Measurements from ENCODE around the gene TUFT1. TPM values are rescaled to one million over a fixed set of nuclear protein-coding genes. Genes with fewer than 3 reads are reported as not detected.
"Not testable (repeated sequence)": the region's sequence is repeated elsewhere in the genome, so short reads cannot be mapped to it uniquely, and the experiment has no call there.

Gene TUFT1
- total and polyA plus RNA-seq, 8 donors: 1.2 to 30.4 (median 12.3) TPM

DNA sequence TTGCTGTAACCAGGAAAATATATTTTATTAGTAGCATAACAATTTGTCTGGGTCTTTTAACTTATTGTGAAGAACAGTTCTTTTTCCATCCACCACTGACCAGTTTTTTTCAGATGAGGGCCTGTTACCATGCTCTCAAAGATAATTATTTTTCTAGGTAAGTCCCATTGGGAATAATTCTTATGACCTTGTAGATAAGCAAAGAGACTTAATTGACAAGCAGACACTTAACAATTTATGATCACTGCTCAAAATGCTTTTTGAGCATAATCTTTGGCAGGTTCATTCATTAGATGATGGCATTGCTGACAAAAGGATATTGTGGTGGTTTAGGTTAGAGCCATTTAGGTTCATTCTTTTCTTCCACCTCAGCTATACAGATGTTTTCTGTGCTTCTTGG is 78.4 kb downstream of the TUFT1 start:
- Histone ChIP-seq H3K27me3 (no peaks in the 10 kb centered on the region), H3K4me1 (peaks cover 29 to 88% (median 63%) of the 10 kb centered on the region in 4 donors), H3K9me3 (no peaks in the 10 kb centered on the region), H3K36me3 (no peaks in the 10 kb centered on the region), H3K4me3 (no peak overlapping the region), H3K27ac (peak overlapping the region in 2 of 5 donors; percentile 69 to 79)
- intact Hi-C loops (cut with DNase I; ENCODE audit: low total_unique reads): no loop called here
- no peak for DNase-seq
- TF ChIP-seq, protein P1, sequence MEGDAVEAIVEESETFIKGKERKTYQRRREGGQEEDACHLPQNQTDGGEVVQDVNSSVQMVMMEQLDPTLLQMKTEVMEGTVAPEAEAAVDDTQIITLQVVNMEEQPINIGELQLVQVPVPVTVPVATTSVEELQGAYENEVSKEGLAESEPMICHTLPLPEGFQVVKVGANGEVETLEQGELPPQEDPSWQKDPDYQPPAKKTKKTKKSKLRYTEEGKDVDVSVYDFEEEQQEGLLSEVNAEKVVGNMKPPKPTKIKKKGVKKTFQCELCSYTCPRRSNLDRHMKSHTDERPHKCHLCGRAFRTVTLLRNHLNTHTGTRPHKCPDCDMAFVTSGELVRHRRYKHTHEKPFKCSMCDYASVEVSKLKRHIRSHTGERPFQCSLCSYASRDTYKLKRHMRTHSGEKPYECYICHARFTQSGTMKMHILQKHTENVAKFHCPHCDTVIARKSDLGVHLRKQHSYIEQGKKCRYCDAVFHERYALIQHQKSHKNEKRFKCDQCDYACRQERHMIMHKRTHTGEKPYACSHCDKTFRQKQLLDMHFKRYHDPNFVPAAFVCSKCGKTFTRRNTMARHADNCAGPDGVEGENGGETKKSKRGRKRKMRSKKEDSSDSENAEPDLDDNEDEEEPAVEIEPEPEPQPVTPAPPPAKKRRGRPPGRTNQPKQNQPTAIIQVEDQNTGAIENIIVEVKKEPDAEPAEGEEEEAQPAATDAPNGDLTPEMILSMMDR (IDR thresholded peaks at IDR 0.05): no peak
- TF ChIP-seq POLR2AphosphoS5 (IDR thresholded peaks at IDR 0.05) (no peak), EP300 (IDR thresholded peaks at IDR 0.05) (no peak)

- Histone ChIP-seq H3K4me1 (peaks cover 27 to 83% (median 57%) of the 10 kb centered on the region in 4 donors), H3K27ac (peak overlapping the region; percentile 2 to 79 (median 69))
- DNase-seq; H3K36me3 ChIP-seq; H3K4me3 ChIP-seq; H3K27me3 ChIP-seq; H3K9me3 ChIP-seq; intact Hi-C loops (cut with DNase I; ENCODE audit: low total_unique reads): not testable (repeated sequence)
- 78 to 81% (median 80%) methylated on average over 6 of the region's 6 CpGs for WGBS, 5 donors
Observed at GRCh38 chr1:151618996-151619395, 78.9 kb downstream of the TUFT1 start.

DNA sequence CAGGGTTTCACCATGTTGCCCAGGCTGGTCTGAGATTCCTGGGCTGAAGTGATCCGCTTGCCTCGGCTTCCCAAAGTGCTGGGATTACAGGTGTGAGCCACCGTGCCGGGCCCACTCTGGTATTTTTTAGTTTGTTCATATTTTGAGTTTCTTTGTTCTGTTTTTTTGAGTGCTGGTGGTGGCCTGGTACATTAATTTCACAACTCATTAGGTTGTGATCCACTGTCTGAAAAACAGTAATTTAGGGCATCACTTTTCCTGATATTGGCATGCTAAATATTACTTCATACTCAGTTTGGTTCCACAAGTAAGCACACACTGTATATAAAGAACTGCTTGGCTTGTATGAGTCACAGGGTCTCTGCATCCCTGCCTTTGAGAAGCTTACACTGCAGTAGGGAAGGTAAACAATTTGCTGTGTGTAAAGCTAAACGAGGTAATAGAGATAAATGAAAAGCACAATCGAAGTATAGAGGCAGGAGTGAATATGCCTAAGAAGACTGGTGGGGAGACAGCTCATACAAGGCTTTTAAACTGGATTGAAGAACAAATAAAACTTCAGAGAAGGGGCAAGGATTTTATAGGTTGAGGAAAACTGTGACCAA is 79.5 kb downstream of the TUFT1 start:
- peaks cover 27 to 79% (median 52%) of the 10 kb centered on the region in 4 donors for H3K4me1 ChIP-seq
- intact Hi-C loops (cut with DNase I; ENCODE audit: low total_unique reads): no loop called here
- peak in 1 of 2 donors; percentile 68 for DNase-seq
- no peaks in the 10 kb centered on the region for H3K27me3 ChIP-seq
- H3K27ac ChIP-seq: peak overlapping the region; percentile 23 to 79 (median 69)
- H3K4me3 ChIP-seq: no peak overlapping the region
- TF ChIP-seq POLR2AphosphoS5 (IDR thresholded peaks at IDR 0.05) (peak in 1 of 3 donors; percentile 39), EP300 (IDR thresholded peaks at IDR 0.05) (no peak)
- H3K9me3 ChIP-seq: no peaks in the 10 kb centered on the region
- WGBS, 5 donors: 50 to 65% (median 56%) methylated on average over 6 of the region's 6 CpGs
- no peaks in the 10 kb centered on the region for H3K36me3 ChIP-seq

GRCh38 chr1:151620286-151620685 is 80.2 kb downstream of the TUFT1 start:
- Histone ChIP-seq H3K27me3 (no peaks in the 10 kb centered on the region), H3K27ac (peak overlapping the region in 4 of 5 donors; percentile 50 to 79 (median 71)), H3K36me3 (no peaks in the 10 kb centered on the region), H3K4me3 (no peak overlapping the region), H3K9me3 (no peaks in the 10 kb centered on the region), H3K4me1 (peaks cover 27 to 78% (median 51%) of the 10 kb centered on the region in 4 donors)
- peak in 1 of 2 donors; percentile 38 for DNase-seq
- no peak for TF ChIP-seq POLR2A (IDR thresholded peaks at IDR 0.05)
- TF ChIP-seq, protein P1 (IDR thresholded peaks at IDR 0.05): no peak
- TF ChIP-seq EP300 (IDR thresholded peaks at IDR 0.05): no peak
- TF ChIP-seq POLR2AphosphoS5 (IDR thresholded peaks at IDR 0.05): no peak
- 35 to 44% (median 40%) methylated on average over 2 of the region's 2 CpGs for WGBS, 5 donors
- intact Hi-C loops (cut with DNase I; ENCODE audit: low total_unique reads): no loop called here

DNA sequence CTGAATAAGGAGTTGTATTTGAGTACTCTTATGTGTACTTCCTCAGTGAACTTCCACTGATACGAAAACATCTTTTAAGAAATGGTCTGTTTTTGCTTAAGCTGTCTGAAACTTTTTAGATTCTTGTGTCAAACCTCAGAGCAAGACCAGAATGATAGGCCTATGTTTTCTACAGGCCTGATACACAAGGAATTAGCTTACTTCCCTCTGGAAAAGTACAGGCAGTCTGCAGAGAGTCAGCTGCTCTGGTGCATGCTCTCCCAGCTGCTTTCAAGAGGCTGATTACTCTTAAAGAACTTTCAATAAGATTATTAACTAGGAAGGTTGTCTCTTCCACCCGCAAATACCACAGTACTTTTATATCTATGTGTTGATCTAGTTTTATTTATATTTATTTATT is 81.2 kb downstream of the TUFT1 start:
- Histone ChIP-seq H3K9me3 (no peaks in the 10 kb centered on the region), H3K27me3 (no peaks in the 10 kb centered on the region), H3K36me3 (no peaks in the 10 kb centered on the region), H3K4me3 (no peak overlapping the region), H3K27ac (peak overlapping the region in 4 of 5 donors; percentile 50 to 79 (median 71)), H3K4me1 (peaks cover 27 to 67% (median 48%) of the 10 kb centered on the region in 4 donors)
- peak in 1 of 2 donors; percentile 25 for DNase-seq
- WGBS, 5 donors: 30 to 50% (median 36%) methylated on average over 2 of the region's 2 CpGs
- intact Hi-C loops (cut with DNase I; ENCODE audit: low total_unique reads): no loop called here
- TF ChIP-seq, protein P1 (IDR thresholded peaks at IDR 0.05): no peak
- TF ChIP-seq EP300 (IDR thresholded peaks at IDR 0.05): no peak
- no peak for TF ChIP-seq POLR2A (IDR thresholded peaks at IDR 0.05)
- no peak for TF ChIP-seq POLR2AphosphoS5 (IDR thresholded peaks at IDR 0.05)

Data from stomach (tissue), 9 donors.